GM19438 (cell line): ENCODE results near the gene DGCR2.

Experiments
- ATAC-seq: cut with Tn5 transposase; IDR thresholded peaks from one replicate; pipeline ENCODE4 v1.9.1; 2021; ENCODE audit warnings: low read depth; ENCODE audit not compliant: unreplicated experiment

Gene DGCR2

DNA sequence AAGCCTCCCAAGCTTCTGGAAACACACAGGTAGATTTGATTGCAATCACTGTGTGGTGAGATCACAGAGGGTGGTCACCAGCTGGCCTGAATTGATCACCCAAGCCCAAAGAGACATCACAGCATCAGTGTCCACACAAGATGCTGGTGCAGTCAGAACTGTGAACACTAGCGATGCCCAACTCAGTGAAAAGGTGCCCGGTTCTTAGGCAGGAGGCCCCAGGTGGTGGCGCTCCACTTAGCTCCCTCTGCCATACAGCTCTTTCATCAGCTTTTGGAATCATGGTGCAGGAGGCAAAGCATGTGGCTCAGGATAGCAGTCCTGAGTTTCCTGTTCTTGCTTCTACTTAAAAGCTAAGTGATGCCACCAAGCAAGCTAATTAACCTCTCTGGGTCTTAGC is 11.1 kb downstream of the DGCR2 start:
- ATAC-seq, result no peak

DNA sequence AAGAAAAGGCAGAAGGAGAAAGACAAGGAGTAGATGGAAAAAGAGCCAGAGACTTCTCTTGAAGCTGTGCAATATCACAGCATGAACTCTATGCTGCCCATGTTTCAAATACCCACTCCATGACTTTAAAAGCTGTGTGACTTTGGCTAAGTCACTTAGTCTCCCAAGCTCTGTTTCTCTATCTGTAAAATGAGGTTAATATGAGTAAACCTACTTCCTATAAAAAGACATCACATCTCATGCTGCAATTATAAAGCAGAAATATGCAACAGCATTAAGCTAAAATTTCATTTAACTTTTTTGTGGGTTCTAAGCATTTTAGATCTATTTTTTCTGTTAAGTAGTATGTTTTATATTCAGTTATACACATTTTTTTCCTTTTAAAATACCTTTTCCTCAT is 11.6 kb downstream of the DGCR2 start:
- no peak for ATAC-seq

DNA sequence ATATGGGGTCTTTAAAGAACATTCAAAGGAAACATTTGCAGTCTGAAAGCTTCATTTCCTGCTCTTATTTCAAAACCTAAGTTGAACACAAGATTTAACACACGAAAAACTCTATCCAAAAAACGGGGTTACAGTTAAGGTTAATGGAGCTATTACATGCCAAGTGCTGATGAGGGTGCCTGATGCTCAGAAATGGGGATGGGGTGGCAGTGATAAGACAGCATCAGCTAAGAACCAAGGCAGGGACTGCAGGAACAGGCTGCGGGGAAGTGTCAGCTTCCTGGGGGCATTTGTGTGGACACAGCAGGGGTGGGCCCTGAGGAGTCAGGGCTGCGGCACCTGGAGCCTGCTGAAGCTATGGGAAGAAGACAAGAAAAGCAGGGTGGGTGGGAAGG is 12.2 kb downstream of the DGCR2 start:
- no peak for ATAC-seq

DNA sequence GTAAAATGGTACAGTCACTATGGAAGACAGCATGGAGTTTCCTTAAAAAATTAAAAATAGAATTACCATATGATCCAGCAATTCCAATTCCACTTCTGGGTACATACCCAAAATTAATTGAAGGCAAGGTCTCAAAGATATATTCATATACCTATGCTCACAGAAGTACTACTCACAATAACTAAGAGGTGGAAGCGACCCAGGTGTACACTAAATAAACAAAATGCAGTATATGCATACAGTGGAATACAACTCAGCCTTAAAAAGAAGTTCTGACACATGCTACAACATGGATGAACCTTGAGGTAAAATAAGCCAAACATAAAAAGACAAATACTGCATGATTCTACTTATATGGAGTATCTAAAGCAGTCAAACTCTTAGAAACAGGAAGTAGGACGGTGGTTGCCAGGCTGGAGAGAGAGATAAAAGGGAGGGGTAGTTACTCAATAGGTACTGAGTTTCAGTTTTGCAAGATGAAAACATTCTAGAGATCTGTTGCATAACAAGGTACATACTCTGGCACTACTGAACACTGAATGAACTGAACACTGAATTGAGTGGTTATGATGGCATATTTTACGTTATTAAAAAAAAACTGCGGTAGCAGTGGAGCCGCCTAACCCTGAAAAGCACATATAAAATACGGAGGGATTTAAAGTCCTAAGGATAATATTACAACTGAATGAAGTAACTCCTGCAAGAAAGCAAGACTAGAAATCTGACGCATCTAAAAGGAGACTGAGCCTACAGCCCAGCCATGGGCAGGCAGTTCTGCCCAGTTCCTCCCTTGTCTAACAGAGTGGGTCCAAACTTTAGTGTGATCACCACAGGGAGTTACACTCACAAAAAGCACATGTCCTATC is 12.8 kb downstream of the DGCR2 start:
- no peak for ATAC-seq

DNA sequence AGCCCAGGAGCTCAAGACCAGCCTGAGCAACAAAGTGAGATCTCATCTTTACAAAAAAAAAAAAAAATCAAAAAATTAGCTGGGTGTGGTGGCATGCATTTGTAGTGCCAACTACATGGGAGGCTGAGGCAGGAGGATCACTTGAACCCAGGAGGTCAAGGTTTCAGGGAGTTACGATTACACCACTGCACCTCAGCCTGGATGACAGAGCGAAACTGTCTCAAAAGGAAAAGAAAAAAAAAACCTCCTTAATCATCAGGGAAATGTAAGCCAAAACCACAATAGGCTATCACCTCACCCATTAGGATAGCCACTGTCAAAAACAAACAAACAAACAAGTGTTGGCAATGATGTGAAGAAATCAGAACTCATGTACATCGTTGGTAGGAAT is 13.4 kb downstream of the DGCR2 start:
- no peak for ATAC-seq

DNA sequence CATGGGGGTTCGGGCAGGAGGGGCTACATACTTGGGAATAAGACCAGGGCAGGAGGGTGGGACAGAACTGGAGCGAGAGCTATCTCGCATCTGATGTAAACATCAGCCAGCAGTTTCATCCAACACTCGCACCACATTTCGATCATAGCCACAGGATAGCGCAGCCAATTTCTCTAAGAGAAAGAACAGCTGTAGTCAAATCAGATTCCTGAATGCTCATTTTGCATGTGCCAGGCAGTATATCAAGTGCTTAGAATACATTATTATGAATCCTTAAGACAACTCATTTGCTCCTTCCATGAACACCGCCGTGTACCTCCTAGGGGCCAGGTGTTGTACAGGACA is 14.5 kb downstream of the DGCR2 start:
- ATAC-seq, result no peak

DNA sequence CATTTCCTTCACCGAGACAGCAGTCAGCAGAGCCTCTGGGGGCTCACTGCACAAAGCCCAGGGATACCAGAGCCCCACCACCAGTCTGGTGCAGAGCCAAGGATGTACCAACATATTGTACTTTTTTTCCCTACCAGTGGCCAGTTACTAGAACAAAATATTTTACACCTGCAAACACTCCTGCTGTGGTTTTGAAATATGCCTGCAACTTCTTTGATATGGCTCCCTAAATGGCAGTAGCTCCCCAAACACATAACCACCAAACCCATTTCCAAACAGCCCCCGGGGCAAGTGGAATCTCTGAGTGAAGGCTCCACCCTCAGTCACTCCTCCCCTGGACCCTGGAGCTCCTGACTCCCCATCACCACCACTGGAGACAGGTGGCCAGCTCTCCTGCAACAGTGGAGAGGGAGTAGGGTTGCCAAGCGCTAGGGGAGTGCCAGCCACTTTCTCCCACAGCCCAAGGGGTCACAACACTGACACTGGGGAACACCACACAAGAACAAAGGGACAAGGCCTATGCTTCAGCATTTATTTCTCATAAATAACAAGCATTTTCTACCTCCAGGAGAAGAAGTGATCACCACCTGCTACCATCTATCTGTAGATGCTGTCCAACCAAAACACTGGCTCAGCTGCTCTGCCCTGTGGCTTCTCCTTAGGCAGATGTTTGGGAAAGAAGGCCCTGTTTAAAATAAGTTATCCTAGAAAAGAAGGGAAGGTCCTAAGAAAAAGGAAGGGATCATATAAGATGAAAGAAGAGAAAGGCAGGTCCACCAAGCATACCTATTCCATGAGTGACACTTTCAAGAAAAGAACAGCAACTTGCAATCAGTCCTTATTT is 15.1 kb downstream of the DGCR2 start:
- no peak for ATAC-seq

DNA sequence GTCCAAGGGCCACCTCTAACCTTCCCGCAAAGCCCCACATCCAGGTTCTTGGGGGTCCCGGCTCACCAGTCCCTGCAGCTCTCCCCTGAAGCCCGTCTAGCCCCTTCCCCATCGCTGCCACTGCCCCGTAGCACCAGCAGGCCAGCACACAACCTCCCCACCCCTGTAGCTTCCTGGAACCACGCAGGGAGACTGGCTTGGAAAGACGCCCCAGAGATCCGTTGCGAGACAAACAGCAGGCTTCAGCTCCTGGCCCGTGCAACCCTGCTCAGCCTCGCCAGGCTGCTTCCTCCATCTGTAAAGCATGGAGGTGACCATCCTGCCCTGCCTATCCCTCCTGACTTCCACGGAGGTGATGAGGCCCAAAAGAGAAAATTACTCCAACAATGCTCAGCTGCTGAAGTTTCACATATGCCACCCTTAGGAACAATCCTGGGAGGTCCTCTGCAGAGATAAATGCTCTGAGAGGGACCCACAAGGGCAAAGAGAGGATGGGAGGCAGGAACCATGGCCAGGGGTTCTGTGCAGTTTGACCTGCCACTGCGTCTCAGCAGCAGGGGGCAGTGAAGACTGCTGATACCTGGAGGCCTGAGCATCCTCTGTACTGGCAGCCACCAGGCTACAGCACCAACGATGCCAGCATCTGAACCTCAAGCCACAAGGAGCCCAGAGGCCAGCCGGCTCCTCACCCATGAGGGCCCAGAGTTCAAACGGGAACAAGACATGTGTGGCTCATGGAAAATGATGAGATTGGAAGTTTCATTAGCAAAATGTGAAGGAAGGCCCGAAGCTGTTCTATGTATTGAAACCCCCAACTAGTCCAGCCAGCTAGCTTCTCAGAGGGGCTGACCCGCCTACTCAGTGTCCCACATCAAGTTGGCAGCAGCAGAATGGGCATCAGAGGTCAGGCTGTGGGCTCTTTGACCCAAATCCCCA is 16.1 kb downstream of the DGCR2 start:
- ATAC-seq, result no peak

DNA sequence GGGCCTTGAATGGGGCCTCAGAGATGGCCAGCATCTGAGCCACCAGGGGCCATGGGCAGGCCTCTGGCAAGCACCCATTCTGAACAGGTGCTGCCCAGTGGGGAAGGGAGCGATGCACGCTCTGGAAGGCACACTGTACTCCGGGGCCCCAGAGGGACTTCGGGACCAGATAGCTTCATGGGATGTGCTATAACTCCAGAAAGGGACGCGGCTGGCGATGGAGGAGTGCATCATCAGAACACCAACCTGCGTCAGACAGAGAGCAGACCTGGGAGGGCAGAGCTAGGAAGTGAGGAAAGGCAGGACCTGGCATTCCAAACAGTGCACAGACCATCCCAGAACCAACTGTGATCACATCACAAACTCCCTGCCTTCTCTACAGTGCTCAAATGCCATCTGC is 16.8 kb downstream of the DGCR2 start:
- ATAC-seq, result no peak

DNA sequence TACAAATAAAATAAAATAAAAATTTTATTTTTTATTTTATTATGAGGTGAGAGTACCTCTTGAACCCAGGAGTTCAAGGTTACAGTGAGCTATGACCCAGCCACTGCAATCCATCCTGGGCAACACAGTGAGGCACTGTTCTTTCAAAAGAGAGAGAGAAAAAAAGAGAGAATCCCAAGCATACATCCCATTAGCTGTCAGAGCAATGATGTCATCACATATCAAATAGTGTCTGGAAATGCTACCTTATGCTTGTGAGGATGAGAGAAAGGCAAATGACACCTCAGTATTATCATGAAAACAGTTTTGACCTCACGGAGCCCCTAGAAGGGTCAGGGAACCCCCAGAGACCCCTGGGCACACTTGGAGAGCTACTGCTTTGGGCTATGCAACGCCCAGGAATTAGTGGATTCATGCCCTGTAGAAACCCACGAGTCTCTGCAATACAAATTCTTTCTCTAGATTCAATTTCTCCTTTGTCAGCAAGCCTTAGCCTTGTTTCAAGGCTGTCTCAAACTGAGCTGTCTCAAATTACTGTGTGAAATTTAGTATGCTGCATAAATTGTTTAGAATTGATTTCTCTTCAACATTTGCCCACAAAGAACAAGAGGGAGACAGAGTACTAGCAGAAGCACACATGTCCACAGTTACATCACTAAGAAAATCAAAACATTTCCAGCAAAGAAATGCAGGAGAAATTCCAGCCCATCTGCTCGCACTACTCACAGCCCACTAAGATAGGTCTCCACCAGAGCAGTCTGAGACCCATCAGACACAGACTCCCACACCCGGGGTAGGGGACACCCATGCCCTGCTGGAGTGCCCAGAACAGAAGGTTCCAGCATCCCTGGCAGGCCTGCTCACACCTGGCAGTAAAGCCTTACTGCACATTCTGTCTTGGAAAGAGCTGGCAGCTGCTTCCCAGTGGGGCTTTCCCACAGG is 18.1 kb downstream of the DGCR2 start:
- ATAC-seq, result no peak

DNA sequence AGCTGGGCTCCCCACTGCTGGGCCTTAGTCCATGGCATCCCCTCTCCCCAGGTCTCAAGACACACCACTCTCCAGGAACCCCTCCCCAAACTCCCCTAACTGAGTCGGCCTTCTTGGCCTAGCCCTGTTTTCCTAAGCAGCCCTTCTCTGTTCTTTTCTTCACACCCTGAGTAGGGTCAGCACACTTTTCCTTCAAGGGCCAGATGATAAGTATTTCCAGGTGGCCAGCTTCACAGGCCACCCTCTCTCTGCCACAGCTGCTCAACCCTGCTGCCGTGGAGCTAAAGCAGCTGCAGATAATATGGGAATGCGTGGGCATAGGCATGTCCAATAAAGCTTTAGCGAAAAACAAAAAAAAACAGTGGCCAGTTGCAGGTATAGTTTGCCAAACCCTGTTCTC is 24.1 kb downstream of the DGCR2 start:
- no peak for ATAC-seq

DNA sequence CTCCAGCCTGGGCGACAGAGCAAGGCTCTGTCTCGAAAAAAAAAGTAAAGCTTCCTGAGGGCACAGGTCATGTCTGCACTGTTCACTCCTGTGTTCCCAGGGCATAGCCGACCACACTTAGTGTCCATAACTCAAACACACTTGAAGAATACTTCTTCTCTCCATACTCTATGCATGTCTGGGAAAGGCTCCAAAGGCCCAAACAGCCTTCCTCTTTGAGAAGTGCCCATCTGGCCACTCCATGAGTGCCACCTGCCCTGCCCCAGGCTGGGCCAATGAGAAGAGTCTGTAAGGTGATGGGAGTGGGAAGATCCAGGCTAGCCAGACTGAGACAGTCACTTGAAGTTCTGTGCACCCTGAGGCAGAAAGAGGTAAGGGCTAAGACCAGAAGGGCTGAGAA is 24.7 kb downstream of the DGCR2 start:
- no peak for ATAC-seq

DNA sequence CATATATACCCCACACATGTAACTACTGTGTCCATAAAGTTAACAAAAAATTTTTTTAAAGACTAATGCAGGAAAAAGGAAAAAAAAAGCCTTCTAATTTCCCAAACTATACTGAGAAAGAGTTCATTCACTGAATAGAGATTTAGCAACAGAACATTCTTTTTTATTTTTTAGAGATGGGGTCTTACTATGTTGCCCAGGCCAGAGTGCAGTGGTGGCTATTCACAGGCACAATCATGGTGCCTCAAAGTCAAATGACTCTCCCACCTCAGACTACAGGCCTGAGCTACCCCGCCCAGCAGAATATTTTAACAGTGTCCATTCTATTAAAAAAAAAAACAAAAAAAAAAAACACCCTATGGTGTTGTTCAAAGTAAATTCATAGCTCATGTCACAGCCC is 25.7 kb downstream of the DGCR2 start:
- ATAC-seq, result no peak

DNA sequence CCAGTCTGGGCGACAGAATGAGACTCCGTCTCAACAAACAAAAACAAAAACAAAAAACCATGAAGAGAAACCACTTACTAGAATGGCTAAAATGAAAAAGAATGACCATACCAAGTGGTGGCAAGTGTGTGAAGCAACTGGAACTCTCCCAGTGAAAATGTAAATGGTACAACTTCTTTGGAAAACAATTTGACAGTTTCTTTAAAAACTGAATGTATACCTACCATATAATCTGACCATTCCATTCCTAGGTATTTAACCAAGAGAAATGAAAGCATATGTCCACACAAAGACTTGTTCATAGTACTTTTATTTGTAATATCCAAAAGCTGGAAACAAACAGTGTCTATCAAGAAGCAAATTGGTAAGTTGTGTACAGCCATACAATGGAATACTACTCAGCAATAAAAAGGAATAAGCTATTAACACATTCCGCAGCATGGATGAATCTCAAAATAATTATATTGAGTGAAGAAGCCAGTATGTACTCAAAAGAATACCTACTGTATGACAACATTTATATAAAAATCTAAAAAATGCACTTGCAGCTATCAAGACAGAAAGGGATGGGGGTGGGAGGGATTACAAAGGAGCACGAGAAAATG is 27.7 kb downstream of the DGCR2 start:
- no peak for ATAC-seq

DNA sequence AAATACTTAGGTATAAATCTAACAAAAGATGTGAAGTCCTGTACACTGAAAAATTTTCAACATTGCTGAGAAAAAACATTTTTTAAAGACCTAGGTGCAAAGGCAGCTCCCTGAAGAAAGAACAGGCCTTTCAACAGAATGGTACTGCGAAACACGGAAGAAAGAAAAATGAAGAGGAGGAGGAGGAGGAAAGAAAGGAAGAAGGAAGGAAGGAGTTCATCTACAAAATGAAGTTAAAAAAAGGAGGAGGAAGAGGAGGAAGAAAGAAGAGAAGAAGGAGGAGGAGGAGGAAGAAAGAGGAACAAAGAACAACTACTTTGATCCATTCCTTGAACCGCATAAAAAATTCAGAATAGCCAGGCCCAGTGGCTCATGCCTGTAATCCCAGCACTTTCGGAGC is 29.5 kb downstream of the DGCR2 start:
- no peak for ATAC-seq

DNA sequence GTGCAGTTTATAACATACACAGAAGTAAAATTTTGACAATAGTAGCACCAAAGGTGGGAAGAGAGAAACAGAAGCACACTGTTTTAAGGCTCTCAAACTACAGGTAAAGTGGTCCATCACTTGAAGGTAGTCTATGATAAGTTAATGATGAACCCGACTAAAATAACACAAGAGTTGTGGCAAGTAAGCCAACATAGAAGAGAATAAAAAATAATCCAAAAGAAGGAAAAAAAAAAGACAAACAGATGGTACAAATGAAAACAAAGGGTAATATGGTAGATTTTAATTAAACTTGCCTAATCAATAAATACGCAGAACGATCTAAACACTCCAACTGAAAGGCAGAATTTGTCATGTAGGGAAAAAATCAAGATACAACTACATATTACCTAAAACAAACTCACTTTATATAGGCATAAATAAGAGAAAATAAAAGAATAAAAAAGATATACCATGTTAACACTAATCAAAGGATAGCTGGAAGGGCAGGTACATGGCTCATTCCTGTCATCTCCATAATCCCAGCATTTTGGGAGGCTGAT is 31.6 kb downstream of the DGCR2 start:
- ATAC-seq, result no peak

DNA sequence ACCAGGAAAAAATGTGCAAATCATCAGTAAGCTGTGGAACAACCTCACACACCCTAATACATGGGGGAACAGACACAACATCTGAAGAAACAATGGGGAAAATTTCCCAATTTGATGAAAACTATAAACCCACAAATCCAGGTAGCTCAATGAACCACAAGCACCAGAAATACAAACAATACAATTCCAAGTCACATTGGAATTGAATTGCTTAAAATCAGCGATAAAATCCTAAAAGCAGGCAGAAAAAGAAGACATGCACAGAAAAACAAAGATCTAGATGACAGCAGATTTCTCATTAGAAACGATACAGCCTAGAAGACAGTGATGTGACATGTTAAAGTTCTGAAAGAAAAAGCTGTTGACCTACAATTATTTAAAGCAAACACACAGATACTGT is 32.0 kb downstream of the DGCR2 start:
- no peak for ATAC-seq

DNA sequence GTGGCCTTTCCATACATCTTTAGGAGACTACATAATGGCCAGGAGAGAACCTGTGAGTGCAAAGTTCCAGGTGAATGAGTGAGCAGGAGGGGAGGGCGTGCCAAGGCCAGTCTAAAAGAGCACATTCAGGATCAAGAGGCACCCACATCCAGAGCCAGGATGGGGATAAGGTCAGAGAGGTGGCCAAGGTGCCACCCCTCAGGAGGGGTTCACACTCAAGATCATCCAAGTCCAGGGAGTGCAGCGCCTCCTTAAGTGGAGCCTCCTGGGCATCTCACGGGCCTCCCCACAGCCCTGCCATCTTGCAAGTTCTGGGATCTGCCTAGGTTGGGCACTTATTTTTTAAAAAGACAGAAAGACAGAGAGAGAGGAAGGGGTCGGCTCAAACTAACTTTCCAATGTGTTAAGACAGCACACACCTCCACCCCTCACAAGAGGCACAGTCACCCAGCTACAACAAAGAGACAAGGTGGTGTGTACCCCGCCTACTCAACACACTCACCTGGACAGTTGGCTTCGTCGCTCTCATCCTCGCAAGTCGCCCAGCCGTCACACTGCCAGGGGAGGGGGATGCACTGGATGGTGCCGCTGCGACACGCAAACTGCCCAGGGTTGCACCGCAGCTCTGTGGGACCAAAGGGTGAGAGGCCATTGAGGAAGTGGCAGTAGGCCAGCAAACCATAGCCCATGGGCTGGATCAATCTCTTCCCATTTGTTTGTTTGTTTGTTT is 33.2 kb downstream of the DGCR2 start:
- ATAC-seq, result no peak

DNA sequence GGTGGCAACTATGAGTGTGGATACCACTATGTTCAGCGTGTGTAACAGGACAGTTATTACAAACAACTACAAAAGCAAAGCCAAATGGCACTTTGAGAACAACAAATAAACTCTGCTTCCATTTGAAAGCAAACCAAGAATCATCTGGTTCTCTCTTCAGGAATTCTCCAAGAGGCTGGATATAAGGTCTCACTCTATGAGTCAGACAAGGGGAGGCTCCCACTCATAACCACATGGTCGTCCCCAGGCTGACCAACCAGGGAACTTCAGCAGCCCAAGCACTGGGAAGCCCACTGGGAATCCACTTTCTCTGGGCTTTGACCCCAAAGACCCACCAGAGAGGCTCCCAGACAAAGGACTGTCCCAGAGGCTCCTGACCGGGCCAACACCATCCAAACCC is 35.3 kb downstream of the DGCR2 start:
- ATAC-seq, result no peak
